ENCODE results near the gene DRG2.

- TF ChIP-seq, protein P1, sequence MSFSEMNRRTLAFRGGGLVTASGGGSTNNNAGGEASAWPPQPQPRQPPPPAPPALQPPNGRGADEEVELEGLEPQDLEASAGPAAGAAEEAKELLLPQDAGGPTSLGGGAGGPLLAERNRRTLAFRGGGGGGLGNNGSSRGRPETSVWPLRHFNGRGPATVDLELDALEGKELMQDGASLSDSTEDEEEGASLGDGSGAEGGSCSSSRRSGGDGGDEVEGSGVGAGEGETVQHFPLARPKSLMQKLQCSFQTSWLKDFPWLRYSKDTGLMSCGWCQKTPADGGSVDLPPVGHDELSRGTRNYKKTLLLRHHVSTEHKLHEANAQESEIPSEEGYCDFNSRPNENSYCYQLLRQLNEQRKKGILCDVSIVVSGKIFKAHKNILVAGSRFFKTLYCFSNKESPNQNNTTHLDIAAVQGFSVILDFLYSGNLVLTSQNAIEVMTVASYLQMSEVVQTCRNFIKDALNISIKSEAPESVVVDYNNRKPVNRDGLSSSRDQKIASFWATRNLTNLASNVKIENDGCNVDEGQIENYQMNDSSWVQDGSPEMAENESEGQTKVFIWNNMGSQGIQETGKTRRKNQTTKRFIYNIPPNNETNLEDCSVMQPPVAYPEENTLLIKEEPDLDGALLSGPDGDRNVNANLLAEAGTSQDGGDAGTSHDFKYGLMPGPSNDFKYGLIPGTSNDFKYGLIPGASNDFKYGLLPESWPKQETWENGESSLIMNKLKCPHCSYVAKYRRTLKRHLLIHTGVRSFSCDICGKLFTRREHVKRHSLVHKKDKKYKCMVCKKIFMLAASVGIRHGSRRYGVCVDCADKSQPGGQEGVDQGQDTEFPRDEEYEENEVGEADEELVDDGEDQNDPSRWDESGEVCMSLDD (tag by site-specific recombination; IDR thresholded peaks at IDR 0.05), result no peak
- no peak for TF ChIP-seq GLI4 (tag by site-specific recombination; IDR thresholded peaks at IDR 0.05)
- no peak for TF ChIP-seq ZNF280C (tag by site-specific recombination; IDR thresholded peaks at IDR 0.05)
- TF ChIP-seq ZSCAN30 (tag by site-specific recombination; IDR thresholded peaks at IDR 0.05), result no peak
Measured at GRCh38 chr17:18120461-18121017, 32.8 kb downstream of the DRG2 start.

Measured in HEK293 (cell line).